HG03469 (cell line): ENCODE results near the gene EVA1B.

Experiments
- ATAC-seq: cut with Tn5 transposase; IDR thresholded peaks from one replicate; pipeline ENCODE4 v1.9.1; 2021; ENCODE audit warnings: mild to moderate bottlenecking, moderate library complexity, moderate number of reproducible peaks; ENCODE audit not compliant: unreplicated experiment

Gene EVA1B

DNA sequence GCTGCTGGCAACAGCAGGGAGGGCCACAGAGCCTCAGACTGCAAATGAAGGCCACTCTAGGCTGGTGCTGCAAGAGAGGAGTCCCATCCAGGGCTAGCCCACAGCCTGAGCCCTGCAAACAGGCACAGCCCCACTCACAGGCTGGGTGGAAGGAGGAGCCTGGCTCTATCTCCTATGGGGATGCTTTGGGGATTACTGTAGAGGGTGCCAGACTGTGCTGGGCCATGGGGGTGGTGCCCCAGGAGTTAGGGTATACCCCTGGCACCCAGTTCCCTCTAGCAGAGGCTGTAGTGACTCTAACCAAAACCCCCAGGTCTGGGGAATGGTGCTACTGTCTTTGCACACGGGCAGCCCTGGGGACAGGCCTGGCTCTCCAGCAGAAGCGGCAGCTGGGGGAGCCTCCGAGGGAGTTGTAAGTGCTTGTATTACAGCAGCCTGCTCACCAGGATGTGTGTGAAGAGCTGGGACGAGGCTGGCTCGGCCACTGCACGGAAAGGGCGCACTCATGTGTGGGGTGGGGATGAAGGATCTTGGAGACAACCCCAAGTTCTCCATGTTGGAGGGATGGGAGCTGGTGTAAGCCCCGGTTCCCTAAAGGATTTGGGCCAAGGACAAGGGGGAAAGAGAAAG, 23.4 kb upstream of the EVA1B start:
- no peak for ATAC-seq

DNA sequence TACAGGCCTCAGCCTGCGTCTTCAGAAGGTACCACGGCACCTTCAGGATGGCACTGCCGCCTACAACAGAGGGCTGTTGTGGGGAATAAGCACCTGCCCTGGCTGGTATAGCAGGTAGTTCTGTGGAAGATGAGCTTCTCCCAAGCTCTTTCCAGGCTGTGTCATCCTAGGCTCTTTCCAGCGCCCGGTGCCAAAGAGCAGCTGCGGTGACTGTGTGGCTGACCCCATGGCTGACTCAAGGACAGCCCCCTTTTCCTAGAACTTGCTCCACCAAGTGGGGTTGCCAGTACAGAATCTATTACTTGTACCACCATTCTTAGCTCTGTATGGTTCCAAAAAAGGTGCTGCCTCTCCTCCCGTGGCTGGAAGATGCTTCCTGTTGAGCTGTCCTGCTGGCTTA, 21.9 kb upstream of the EVA1B start:
- ATAC-seq = no peak

DNA sequence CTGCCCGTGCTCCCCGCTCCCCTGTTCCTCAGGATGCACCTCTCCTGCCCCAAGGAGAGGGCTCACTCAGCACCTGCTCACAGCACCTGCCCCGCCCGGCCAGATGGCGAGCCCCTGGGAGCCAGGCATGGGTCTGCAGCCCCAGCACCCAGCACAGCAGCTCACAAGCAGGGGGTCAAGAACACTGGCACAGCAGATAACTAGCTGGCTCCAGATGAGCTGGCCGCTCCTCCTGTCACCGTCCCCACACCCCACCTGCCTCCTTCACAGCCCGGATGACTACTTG, 20.9 kb upstream of the EVA1B start:
- ATAC-seq = no peak

DNA sequence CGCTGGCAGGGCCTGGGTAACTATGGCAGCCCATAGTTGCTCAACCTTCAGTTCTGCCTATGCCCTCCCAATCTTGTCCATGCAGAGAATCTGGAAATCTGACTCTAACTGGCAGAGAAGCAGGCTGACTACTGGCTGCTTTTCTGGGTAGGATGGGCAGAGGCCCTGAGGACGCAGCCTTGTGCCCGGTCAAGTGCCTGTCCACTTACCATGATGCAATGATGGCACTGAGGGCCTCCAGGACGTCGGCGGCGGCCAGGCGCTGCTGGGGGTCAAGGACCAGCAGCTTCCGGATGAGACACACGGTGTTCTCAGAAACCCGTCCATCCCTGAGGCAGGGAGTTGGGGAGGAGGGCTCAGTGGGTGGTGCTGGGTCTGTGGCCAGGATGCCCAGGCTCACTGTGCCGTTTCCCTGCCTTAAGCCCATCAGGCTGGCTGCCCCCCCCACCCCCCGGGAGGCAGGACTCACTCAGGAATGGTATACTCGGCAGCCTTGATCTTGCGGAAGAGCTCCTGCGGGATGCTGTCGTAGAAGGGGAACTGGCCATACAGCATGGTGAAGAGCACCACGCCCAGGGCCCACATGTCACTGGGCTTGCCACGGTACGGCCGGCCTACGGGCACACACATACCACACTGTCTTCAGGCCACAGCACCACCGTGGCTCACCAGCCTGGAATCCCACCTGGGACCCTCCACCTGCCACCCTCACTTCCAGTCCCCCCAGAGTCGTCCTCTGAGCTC, 20.4 kb upstream of the EVA1B start:
- no peak for ATAC-seq

DNA sequence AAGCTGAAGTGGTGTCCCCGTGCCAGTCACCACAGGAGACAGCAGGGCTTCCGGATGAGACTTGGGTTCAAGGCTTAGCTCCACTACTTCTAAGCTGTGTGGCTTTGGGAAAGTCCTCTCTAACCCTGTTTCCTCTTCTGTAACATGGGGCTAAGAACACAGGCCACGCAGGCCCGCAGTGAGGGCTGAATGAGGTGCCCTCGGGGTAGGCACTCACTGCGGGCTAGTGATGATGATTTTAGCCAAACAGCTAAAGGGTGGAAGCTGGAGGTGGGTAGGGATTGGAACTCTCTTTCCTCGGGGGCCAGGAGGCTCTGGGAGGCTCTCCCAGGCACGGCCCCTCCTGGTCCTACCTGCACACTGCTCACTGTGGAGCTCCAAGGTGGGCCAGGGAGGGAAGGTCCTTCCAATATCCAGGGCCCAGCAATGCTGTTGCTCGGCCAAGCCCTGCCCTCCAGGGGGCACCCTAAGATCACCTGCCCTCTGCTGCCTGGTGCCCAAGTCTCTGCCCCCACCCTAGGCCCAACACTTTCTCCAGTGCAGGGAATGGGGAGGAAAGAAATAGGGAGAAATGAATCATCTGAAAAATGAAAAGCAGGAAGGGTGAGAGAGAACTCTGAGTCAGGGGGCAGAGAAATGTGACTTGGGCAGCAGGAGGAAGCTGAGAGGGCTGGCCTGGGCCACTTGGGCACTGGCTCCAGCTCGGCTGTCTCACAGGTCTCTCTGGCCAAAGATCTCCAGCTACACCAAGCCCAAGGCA, 19.2 kb upstream of the EVA1B start:
- ATAC-seq = no peak

DNA sequence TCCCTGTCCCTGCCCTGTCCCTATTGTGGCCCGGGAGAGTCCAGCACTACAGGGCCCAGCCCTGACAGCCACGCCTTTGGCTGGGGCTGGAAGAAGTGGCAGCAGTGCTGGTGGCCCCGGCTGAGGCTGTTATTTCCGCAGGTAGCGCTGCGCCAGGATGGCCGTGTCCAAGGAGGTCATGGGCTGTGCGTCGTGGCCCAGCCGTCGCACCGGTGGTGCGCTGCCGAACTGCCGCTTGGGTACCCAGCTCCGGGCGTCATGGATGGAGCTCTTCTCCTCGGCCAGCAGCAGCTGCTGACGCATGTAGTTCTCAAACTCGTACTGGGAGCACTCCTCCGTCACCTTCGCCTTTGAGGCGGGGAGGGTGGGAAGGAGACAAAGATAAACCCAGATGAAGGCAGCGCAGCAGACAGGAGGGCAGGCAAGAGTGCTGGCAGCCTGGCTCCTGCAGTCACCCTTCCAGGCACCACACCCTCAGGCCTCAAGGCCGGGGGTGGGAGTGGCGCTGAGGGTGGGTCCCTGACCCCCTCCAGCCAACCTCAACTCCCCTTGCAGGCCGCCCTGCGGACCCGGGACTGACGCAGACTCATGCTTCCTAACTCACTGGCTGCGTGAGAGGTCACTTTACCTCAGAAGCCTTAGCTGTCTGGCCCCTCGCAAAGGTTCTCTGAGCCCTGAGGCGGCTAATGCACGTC, 18.3 kb upstream of the EVA1B start:
- ATAC-seq = no peak

DNA sequence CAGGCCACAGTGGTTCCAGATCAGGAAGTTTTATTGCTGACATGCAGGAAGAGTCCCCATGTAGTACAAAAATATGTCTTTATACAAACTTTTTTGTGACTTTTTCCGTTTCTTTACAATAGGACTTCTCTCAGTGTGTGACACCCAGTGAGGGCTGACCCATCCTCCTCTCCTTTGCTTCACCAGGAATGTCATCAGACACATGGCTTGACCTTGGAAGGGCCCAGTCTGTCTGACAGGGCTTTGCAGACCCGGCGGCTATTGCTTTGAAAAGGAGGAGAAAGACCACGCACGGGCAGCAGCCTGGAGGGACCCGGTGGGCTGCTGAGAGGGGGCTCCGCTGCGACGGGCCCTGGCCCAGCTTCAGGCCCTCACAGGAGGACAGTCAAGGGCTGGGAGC, 16.2 kb upstream of the EVA1B start:
- no peak for ATAC-seq

DNA sequence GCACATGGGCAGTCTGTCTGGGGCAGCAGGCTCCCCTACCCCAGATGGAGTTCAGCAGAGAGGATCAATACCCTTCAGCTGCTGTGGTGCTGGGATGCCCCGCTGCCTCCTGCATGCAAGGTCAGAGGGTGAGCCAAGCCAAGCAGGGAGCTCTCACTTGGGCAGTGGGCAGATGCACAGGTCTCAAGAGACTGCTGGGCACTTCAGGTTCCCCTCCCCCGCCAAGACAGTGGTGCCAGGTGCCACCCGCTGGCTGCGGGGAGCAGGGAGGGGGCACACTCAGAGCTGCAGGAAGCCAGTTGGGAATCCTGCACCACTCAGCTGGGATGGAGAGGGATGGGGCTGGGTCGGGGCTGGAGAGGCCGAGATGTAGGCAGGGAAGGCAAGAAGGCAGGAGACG, 15.8 kb upstream of the EVA1B start:
- ATAC-seq = no peak

DNA sequence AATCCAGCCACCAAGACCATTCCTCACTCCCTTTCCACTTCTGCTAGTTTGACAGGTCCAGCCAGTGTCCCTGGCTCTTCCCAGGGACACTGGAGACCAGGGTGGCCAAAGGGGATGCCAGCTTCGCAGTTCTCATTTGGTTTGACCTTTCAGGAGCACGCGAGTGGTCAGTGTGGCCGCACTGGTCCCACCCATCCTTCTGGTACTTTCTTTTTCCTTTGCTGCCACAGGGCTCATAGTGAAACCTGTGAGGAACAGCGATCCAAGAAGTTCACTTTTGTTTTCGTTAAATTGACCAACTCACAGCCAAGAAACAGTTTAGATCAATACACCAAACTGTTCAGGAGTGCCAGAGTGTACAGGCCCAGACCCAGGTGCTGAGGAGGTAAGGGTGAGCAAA, 14.4 kb upstream of the EVA1B start:
- ATAC-seq = no peak

DNA sequence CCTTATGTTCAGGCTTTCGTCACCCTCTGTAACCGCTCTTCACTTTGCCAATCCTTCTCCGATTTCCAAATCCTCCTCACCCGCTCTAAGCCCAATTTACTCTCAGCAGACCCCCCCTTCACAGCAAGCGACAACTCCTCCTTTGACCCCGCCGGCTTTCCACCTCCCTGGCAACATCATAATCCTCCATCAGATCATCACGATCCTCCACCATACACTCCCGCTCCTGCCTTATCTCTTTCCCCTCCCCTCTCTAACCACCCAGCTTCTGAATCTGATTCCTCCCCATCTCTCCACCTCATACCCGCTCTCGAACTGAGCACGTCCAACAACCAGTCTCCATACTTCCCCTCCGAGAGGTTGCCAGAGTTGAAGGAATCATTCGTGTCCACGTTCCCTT, 7.5 kb upstream of the EVA1B start:
- no peak for ATAC-seq

DNA sequence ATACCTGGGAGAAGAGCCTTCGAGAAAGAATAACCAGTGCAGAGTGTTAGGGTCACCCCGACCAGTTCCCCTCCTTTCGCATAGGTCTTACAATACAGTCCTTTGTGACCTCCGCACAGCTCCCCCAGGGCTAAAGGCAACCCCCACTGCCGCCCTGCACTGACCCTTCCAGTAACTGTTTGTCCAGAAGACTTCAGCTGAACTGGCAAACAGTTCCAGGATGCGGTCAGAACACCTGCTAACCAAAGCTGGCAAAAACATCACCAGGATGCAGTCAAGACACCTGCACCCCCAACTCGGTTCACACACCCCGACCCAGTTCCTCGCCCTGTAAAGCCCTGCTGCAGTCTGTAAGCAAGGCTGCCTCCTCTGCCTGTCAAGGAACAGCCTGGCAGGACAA, 6.4 kb upstream of the EVA1B start:
- no peak for ATAC-seq

DNA sequence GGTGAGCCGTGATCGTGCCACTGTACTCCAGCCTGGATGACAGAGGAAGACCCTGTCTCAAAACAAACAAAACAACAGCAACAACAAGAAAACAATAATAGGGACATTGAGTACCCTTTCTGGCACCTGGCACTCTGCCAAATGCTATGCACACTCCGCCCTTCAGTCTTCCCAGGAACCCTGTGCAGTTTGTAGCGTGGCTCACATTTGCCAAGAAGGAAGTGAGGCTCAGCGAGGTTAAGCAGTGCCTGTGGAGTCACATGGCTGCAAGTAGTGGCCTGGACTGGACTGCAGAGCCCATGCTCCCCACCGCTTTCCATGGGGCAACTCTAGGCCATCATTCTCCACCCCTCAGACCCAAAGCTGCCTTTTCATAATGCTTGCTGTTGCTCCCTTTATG, 5.3 kb upstream of the EVA1B start:
- ATAC-seq = no peak

DNA sequence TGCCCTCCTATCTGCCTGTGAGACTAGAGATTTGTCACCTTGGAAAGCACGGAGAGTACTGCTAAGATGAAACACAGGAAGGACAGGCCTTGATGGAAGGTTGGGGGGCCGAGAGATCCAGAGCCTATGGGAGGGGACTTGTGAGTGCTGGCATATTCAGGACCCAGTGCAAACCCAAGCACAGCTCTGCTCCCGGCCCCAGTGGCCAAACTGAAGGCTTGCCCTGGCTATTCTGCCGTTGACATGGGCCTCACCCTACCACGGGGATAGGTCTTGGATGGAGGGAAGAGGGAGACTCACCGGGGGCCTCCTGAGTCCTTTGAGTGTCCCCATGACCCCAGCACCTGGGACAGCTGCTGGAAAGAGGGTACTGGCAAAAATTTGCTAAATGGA, 4.6 kb upstream of the EVA1B start:
- no peak for ATAC-seq

DNA sequence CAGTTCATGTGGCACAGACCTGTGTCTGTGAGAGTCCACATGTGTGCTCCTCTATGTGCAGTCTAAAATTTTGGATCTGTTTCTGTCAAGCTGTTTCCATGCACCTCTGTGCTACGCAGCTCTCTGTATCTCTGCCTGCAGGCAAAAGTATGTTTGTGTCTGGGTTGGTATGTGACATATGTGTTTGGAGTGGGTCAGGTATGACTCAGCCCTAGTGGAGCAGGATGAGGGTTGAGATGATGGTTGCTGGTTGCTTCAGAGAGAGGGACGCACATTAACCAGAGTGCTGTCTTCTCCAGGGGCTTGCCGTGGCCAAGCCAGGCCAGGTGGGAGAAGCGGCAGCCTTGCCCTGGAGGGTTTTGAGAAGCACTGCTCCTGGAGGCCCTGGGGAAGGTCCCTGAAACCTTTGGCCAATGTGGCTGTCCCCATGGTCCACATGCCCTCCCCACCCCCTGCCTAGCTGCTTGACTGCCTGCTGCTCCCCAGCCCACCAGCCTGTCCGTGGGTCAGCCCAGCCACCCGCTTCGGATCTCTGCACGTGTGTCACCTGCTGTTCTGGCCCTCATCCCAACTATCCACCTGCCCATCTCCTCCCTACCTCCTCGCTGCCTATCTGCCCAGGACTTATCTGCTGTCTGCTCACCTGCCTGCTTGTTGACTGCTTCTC, 4.1 kb upstream of the EVA1B start:
- no peak for ATAC-seq

DNA sequence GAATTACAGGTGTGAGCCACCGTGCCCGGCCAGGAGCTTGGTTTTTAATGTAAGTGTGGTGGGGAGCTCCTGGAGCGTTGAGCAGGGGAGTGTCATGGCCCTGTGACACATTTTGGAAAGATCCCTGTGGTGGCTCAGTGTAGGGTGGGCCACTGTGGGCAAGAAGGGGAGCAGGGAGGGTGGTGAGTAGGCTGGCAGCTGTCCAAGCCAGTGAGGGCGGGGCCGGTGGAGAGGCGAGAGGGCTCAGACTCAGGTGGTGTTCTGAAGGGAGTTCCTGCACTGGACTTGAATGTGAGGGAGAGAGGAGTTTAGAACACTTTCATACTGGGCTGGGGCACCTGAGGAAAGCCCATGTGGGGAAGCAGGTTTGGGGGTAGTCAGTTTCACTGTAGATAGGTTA, 3.1 kb upstream of the EVA1B start:
- ATAC-seq = no peak

DNA sequence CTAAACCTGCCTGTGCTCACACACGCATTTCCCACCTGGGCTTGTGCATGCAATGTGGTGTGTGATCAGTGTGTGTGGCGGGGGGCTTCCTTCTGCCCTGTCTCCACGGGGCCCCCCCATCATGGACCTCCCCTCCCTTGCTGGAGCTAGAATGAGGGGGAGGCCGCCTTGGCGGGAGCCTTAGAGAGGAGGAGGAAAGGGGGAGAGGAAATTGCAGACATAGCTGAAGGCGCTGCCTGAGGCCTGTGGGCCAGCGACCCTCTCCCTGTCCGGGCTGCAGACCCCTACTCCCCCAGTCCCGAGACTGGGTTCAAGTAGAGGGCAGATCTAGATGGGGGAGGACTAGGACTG, 883 bp upstream of the EVA1B start:
- ATAC-seq = no peak

DNA sequence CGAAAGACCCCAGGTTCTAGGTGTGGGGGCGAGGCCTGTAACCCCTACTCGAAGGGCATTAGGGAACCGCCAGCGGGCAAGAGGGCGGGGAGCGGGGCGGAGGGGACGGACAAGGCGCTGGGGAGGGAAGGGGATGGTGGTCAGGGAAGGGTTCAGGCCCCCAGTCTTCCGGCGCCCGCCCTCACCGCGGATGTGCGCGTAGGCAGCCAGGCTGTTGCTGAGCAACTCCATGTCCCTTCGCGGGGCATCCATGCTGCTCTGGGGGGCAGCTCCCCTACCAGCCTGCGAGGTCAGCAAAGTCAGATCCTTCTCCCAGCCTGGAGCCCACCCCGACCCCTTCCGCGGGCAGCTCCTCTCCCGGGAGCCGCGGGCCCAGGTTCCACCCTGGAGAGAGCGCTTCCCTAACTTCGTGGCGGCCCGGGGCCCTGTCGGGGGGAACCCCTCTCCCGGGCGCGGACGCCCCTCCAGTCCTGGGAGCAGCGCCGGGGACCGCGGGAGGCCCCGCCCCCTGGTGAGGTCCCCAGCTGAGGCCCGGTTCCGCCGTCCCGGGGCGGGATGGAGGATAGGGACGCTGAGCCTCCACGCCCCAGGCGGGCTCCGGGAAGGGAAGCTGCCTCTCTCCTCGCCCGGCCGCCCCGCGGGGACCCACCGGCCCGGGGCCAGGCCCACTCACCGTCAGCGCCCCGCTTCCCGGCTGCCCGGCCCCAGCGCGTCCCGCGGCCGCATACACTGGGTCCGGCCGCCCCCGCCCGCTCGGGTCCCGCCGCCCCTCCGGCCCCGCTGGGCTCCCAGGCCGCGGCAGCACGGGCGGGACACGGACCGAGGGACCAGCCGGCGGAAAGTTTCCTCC, 434 bp downstream of the EVA1B start:
- no peak for ATAC-seq

DNA sequence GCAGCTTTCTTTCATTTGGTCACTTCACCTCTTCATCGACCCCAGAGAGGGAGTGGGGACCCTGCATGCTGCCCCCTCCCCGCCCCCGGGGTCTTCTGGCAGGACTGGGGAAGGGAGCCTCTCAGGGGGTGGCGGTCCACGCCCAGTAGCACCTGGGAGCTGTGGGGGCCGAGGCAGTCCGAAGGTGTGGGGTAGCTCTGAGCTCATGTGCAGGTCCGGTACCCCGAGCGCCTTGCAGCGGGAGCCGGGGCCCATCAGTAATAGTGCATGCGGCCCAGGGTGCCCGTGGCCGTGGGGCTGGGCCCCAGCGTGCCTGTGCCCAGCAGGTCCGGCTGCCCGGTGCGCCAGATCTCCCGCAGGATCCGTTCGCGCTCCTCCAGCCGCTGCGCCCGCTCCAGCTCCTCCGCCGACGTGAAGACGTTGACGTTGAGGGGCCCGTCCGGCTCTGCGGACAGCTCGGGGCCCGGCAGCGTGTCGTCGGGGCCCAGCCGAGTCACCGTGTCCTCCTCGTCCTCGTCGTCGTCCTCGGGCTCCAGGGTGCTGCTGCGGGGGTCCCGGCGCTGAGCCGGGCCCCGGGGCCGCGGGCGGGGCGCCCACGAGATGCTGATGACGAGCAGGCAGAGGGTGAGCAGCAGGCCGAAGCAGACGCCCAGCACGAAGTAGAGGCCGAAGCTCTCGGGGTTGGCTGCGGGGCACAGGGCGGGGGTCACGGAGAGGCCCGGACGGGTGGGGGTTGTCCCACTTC, 1.2 kb downstream of the EVA1B start:
- no peak for ATAC-seq

DNA sequence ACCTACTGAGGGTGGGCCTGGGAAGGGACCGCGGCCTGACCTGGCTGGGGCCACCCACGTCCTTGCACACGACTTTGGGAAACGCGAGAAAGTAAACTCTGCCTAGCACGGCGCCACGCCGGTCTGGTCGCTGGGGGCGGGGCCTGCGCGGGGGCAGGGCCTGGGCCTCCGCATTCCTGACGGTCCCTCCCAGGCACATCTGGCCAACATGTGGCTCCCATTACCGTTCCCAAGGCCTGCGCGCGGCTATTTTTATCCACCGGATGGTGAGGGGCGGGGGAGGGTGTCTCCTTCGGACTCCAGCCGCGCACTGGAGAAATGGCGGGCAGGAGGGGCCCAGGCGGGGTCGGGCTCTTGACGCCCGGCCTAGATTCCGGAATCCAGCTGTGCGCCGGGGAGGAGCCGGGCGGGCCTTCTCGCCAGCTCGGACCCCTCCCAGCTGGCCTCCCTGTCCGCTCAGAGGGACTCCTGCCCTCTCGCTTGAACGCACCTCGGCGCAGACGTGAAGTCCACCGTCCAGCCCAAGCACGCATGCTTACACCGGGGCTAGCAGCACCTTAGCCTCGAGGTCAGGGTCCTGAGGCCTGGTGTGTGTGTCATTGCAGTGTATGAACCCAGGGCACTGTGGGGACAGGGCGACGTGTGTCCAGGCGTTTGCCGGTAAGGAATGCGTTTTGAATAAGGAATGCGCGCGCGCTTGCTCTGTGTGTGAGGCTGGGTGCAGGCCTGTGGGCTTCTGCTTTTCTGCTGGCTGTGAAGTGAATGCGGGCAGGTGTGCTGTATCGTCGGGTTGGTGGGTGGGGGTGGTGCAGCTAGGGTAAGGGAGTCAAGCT, 2.1 kb downstream of the EVA1B start:
- ATAC-seq = no peak
